Loucy (cell line): Measurements from ENCODE around the gene SFSWAP.

Source experiments
- EZH2phosphoT487 ChIP-seq: fragments of 200-600 bp; IDR thresholded peaks from 2 replicates; pipeline ENCODE4 v1.6.1; 2018; ENCODE audit warnings: antibody characterized with exemption, mild to moderate bottlenecking, moderate library complexity, borderline replicate concordance
- TF ChIP-seq, protein P1 (sequence below): fragments of 200-600 bp; sonication (generic); conservative IDR thresholded peaks from 2 replicates; pipeline ENCODE4 v1.5.1; 2014; ENCODE audit warnings: mild to moderate bottlenecking, antibody characterized with exemption, low read length

- TF ChIP-seq, protein P1, sequence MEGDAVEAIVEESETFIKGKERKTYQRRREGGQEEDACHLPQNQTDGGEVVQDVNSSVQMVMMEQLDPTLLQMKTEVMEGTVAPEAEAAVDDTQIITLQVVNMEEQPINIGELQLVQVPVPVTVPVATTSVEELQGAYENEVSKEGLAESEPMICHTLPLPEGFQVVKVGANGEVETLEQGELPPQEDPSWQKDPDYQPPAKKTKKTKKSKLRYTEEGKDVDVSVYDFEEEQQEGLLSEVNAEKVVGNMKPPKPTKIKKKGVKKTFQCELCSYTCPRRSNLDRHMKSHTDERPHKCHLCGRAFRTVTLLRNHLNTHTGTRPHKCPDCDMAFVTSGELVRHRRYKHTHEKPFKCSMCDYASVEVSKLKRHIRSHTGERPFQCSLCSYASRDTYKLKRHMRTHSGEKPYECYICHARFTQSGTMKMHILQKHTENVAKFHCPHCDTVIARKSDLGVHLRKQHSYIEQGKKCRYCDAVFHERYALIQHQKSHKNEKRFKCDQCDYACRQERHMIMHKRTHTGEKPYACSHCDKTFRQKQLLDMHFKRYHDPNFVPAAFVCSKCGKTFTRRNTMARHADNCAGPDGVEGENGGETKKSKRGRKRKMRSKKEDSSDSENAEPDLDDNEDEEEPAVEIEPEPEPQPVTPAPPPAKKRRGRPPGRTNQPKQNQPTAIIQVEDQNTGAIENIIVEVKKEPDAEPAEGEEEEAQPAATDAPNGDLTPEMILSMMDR: no peak
- TF ChIP-seq EZH2phosphoT487: no peak
Measured at GRCh38 chr12:131683266-131684014, 27.4 kb upstream of the SFSWAP start.
